GM12878 (cell line): ENCODE data around the gene ABCB9. TPM values are rescaled to one million over a fixed set of nuclear protein-coding genes. Genes with fewer than 3 reads are reported as not detected.

Experiments
- ATAC-seq: fragments of 200-7000 bp; cut with Tn5 transposase; 3 replicates; pipeline ENCODE4 v1.9.1; 2020; ENCODE audit warnings: mild to moderate bottlenecking, moderate library complexity
- BruUV-seq: library from RNA; stranded (reverse); fragments of 400-500 nt; replicated peaks from 2 replicates; lab custom pipeline; 2021; lab: Mats Ljungman, UMichigan
- CTCF ChIA-PET: fragments of 300-600 bp; sonication (Branson Sonifier 250); formaldehyde crosslinking; extraction: SDS; loops from one replicate; lab custom pipeline; 2021; ENCODE audit warnings: inconsistent platforms; lab: Yijun Ruan, JAX
- POLR2A ChIA-PET: fragments of 350-600 bp; formaldehyde crosslinking; extraction: SDS; loops from one replicate; lab custom pipeline; 2021; ENCODE audit warnings: inconsistent platforms; lab: Charles Lee
- RAD21 ChIA-PET: fragments of 300-600 bp; sonication (Branson Sonifier 250); formaldehyde crosslinking; loops from one replicate; lab custom pipeline; 2023; ENCODE audit warnings: antibody characterized with exemption; ENCODE audit not compliant: unreplicated experiment; lab: Charles Lee
- SMC1A ChIA-PET: fragments of 300-600 bp; sonication (Branson Sonifier 250); formaldehyde crosslinking; loops from one replicate; lab custom pipeline; 2023; ENCODE audit not compliant: unreplicated experiment, uncharacterized antibody; lab: Charles Lee
- DNase-seq: peaks from one replicate; pipeline ENCODE4 v3.0.0-alpha.2; 2011; ENCODE audit warnings: low read depth, low spot score
- FAIRE-seq: peaks from 3 replicates; lab custom pipeline; 2011; peaks lifted over from hg19 to GRCh38; lab: Jason Lieb, UNC
- H2AFZ ChIP-seq: 2 replicates; pipeline ENCODE4 v1.6.0; 2011; ENCODE audit warnings: low read depth, low read length, control low read depth; ENCODE audit not compliant: control insufficient read depth
- H3K27ac ChIP-seq: 2 replicates; pipeline ENCODE4 v1.5.1; 2011; ENCODE audit warnings: control low read depth; ENCODE audit not compliant: control insufficient read depth, insufficient read depth
- H3K27me3 ChIP-seq, 2 experiments: replicated peaks in 1 of 2; 2 replicates each; pipeline versions ENCODE4 v1.6.0 to v1.6.1; 2011; ENCODE audit warnings: low read length in 1 of 2; ENCODE audit not compliant: control insufficient read depth in 2 of 2, insufficient read depth in 2 of 2
- H3K36me3 ChIP-seq, 2 experiments: 2 replicates each; pipeline ENCODE4 v1.5.1; 2011; ENCODE audit warnings: low read length in 1 of 2; ENCODE audit not compliant: control insufficient read depth in 2 of 2, insufficient read depth in 2 of 2
- H3K4me1 ChIP-seq: 2 replicates; pipeline ENCODE4 v1.6.1; 2011; ENCODE audit warnings: mild to moderate bottlenecking, low read length, moderate library complexity, mixed read lengths; ENCODE audit not compliant: control insufficient read depth, insufficient read depth
- H3K4me2 ChIP-seq: 2 replicates; pipeline ENCODE4 v1.6.0; 2011; ENCODE audit warnings: control low read depth; ENCODE audit not compliant: control insufficient read depth, insufficient read depth
- H3K4me3 ChIP-seq: fragments of 200-600 bp; sonication (generic); 2 replicates; pipeline ENCODE4 v1.5.1; 2016
- H3K79me2 ChIP-seq: 2 replicates; pipeline ENCODE4 v1.6.0; 2011; ENCODE audit warnings: low read length; ENCODE audit not compliant: control insufficient read depth, insufficient read depth
- H3K9ac ChIP-seq: 2 replicates; pipeline ENCODE4 v1.8.0; 2011; ENCODE audit warnings: low read length, control low read depth, mixed read lengths; ENCODE audit not compliant: control insufficient read depth, insufficient read depth
- H3K9me3 ChIP-seq: replicated peaks from 3 replicates; pipeline ENCODE4 v1.5.1; 2011; ENCODE audit warnings: mild to moderate bottlenecking, low read length; ENCODE audit not compliant: control insufficient read depth, insufficient read depth
- H4K20me1 ChIP-seq: 2 replicates; pipeline ENCODE4 v1.6.0; 2011; ENCODE audit not compliant: control insufficient read depth, insufficient read depth
- ATF3 ChIP-seq: IDR thresholded peaks from 2 replicates; pipeline ENCODE4 v1.6.1; 2011; ENCODE audit warnings: low read depth, mild to moderate bottlenecking, low read length, moderate library complexity, borderline replicate concordance; ENCODE audit errors: extremely low read depth
- BHLHE40 ChIP-seq, 2 experiments: fragments of 450-650 bp in 1 of 2; IDR thresholded peaks; 2 replicates each; pipeline ENCODE4 v1.6.1; 2011 to 2017; ENCODE audit warnings: low read depth in 2 of 2, borderline replicate concordance in 1 of 2, improper control_type of control experiment in 1 of 2, low read length in 1 of 2, mild to moderate bottlenecking in 1 of 2
- CEBPZ ChIP-seq: fragments of 150-350 bp; IDR thresholded peaks from 2 replicates; pipeline ENCODE4 v1.6.1; 2016; ENCODE audit warnings: low read depth, low read length
- ELK1 ChIP-seq: IDR thresholded peaks from 2 replicates; pipeline ENCODE4 v1.6.1; 2012; ENCODE audit warnings: low read depth, low read length, improper control_type of control experiment
- FOXM1 ChIP-seq: IDR thresholded peaks from 2 replicates; pipeline ENCODE4 v1.6.1; 2012; ENCODE audit warnings: low read depth, mild to moderate bottlenecking, inconsistent platforms, low read length, moderate library complexity
- GABPA ChIP-seq: IDR thresholded peaks from 2 replicates; pipeline ENCODE4 v1.6.1; 2014; ENCODE audit warnings: antibody characterized with exemption, low read depth, mild to moderate bottlenecking, inconsistent platforms
- NFYB ChIP-seq: IDR thresholded peaks from 2 replicates; pipeline ENCODE4 v1.6.1; 2011; ENCODE audit warnings: low read depth, mild to moderate bottlenecking, low read length, improper control_type of control experiment, moderate library complexity; ENCODE audit not compliant: insufficient read depth
- NRF1 ChIP-seq: conservative IDR thresholded peaks from 2 replicates; pipeline ENCODE4 v1.6.1; 2011; ENCODE audit warnings: mild to moderate bottlenecking, low read depth, low read length, improper control_type of control experiment
- RBBP5 ChIP-seq: fragments of 200-600 bp; sonication (generic); conservative IDR thresholded peaks from 2 replicates; pipeline ENCODE4 v1.6.1; 2016
- TARDBP ChIP-seq: IDR thresholded peaks from 2 replicates; pipeline ENCODE4 v1.6.1; 2016; ENCODE audit warnings: borderline replicate concordance
- TCF7 ChIP-seq: IDR thresholded peaks from 2 replicates; pipeline ENCODE4 v1.6.1; 2014; ENCODE audit warnings: antibody characterized with exemption, borderline replicate concordance
- USF2 ChIP-seq: IDR thresholded peaks from 2 replicates; pipeline ENCODE4 v1.6.1; 2011; ENCODE audit warnings: low read depth, low read length, improper control_type of control experiment, borderline replicate concordance
- ZNF592 ChIP-seq: fragments of 450-650 bp; IDR thresholded peaks from 2 replicates; pipeline ENCODE4 v1.6.1; 2017; ENCODE audit warnings: mild to moderate bottlenecking, moderate library complexity
- ZSCAN29 ChIP-seq: fragments of 450-650 bp; IDR thresholded peaks from 2 replicates; pipeline ENCODE4 v1.6.1; 2017; ENCODE audit warnings: mild to moderate bottlenecking, moderate library complexity
- WGBS: methylation state at CpG from one replicate; pipeline ENCODE4 v1.1.6; 2016; ENCODE audit warnings: low lambda C conversion rate; ENCODE audit not compliant: insufficient replicate concordance, insufficient coverage; ENCODE audit errors: missing lambda C conversion rate; 5-methylcytosine and 5-hydroxymethylcytosine counted together
- in situ Hi-C: fragments of 300-500 bp; cut with MboI; formaldehyde crosslinking; loops from 9 replicates; pipeline ENCODE4 v1.14.3; 2018; ENCODE audit warnings: mixed read lengths
- intact Hi-C: fragments of 100-400 bp; cut with micrococcal nuclease; formaldehyde crosslinking; loops from one replicate; pipeline ENCODE4 v1.14.2; 2022; ENCODE audit not compliant: unreplicated experiment
- polyA plus RNA-seq, 11 experiments: library from polyadenylated mRNA; depleted of rRNA in 4 of 11; unstranded in 6 of 11; stranded (reverse) in 5 of 11; fragments of >200 nt; fragmentation: Nextera tagmentation in 4 of 11; fragmentation: Illumina TruSeq in 1 of 11; extraction: Ambion mirVana in 4 of 11; extraction: Trizol in 1 of 11; gene quantifications; 1 replicate in 1 of 11; 2 replicates in 10 of 11; pipeline versions ENCODE4 v1.2.1 to v1.2.3, GENCODE V29; 2011 to 2016; ENCODE audit warnings: inconsistent platforms in 2 of 11, missing spikeins in 2 of 11, low read depth in 1 of 11
- total RNA-seq, 4 experiments: library from RNA; depleted of rRNA in 3 of 4; stranded (reverse); fragments of >200 nt in 3 of 4; fragmentation: Illumina TruSeq in 1 of 4; extraction: Trizol in 1 of 4; gene quantifications; 2 replicates each; pipeline versions ENCODE4 v1.2.1 to v1.2.3, GENCODE V29; 2013 to 2021

Gene ABCB9
- total and polyA plus RNA-seq, 10 of the 15 experiments (the other 5 are each of a cell fraction or from before 2014, with no cell fraction given), result 0.37 to 4.9 (median 3.1) TPM

GRCh38 chr12:122935318-122935717 is 30.9 kb downstream of the ABCB9 start:
- CTCF ChIA-PET, result interaction anchor here (0.6 to 1.4 kb wide), 4 partner anchors 11 to 505 kb away, joined by 3 to 5 read pairs (median 4); no protein-coding TSS in a partner anchor
- Histone ChIP-seq H3K9me3 (no peaks in the 10 kb centered on the region), H3K4me3 (no peak overlapping the region), H3K79me2 (no peaks in the 10 kb centered on the region), H4K20me1 (no peaks in the 10 kb centered on the region)
- in situ Hi-C loops, result no loop called here
- 93% methylated on average over 8 of the region's 8 CpGs for WGBS
- no peak for DNase-seq
- TF ChIP-seq CEBPZ, result no peak
- TF ChIP-seq TCF7, result no peak
- TF ChIP-seq NRF1, result no peak
- no peak for TF ChIP-seq ELK1
- TF ChIP-seq GABPA, result no peak
- no peak for TF ChIP-seq USF2
- TF ChIP-seq TARDBP, result no peak
- TF ChIP-seq BHLHE40 (IDR thresholded peaks at IDR 0.05; ENCODE audit: borderline replicate concordance in 1 of 2, low read depth in 2 of 2, low read length in 1 of 2), result no peak
- no peak for TF ChIP-seq ZSCAN29
- no peak for TF ChIP-seq NFYB
- TF ChIP-seq RBBP5, result no peak
- no peak for TF ChIP-seq FOXM1
- TF ChIP-seq ATF3, result no peak
- no peak for TF ChIP-seq ZNF592
- TF ChIP-seq, all 136 proteins: peak for 0
- Histone ChIP-seq H3K27ac (peak overlapping the region; percentile 71), H3K4me1 (peaks cover 44% of the 10 kb centered on the region), H3K36me3 (no peaks in the 10 kb centered on the region), H2AFZ (peak overlapping the region; percentile 55), H3K4me2 (peak overlapping the region; percentile 19; the same call in 1 of the 2 replicates), H3K27me3 (no peaks in the 10 kb centered on the region), H3K9ac (no peak overlapping the region)
- FAIRE-seq (no peak), ATAC-seq (peak; percentile 43)
- no TSS peak for BruUV-seq
- ChIA-PET SMC1A (interaction anchor here (0.7 to 1.5 kb wide), 6 partner anchors 9 to 55 kb away, joined by 3 to 5 read pairs (median 5); no protein-coding TSS in a partner anchor), POLR2A (interaction anchor here (0.6 to 1.0 kb wide), 2 partner anchors 43 to 125 kb away, joined by 3 read pairs; no protein-coding TSS in a partner anchor), RAD21 (interaction anchor here (1.0 to 1.6 kb wide), 3 partner anchors 11 to 64 kb away, joined by 3 to 7 read pairs (median 3); no protein-coding TSS in a partner anchor)
- intact Hi-C loops, result no loop called here
